Measurements from ENCODE around the gene SLAIN2. TPM values are rescaled to one million over a fixed set of nuclear protein-coding genes. Genes with fewer than 3 reads are reported as not detected.

SLAIN2 gene
- polyA plus RNA-seq, 3 donors: 13.9 to 24.1 (median 17.6) TPM

- peaks cover 0 to 2% of the 10 kb centered on the region in 2 donors for H3K36me3 Mint-ChIP-seq
Measured at GRCh38 chr4:48334900-48335384, 6.4 kb upstream of the SLAIN2 start.

GRCh38 chr4:48336146-48336870 is 5.0 kb upstream of the SLAIN2 start:
- peaks cover 10 to 19% of the 10 kb centered on the region in 2 donors for H3K4me1 ChIP-seq (ENCODE audit: control insufficient read depth in 1 of 2, insufficient read depth in 2 of 2, low read length in 2 of 2)
- H3K4me2 ChIP-seq (replicated peaks; ENCODE audit: extremely low read depth, low read length, poor library complexity, severe bottlenecking): no peak overlapping the region
- no peak overlapping the region for H3K27ac Mint-ChIP-seq
- no peaks in the 10 kb centered on the region for H3K9me3 ChIP-seq (replicated peaks in 1 of 2; ENCODE audit: control insufficient read depth in 1 of 2, insufficient read depth in 1 of 2, low read length in 2 of 2)
- no peak overlapping the region for H3K27ac ChIP-seq (ENCODE audit: low read depth in 1 of 2, low read length in 2 of 2)
- TF ChIP-seq, protein P1, sequence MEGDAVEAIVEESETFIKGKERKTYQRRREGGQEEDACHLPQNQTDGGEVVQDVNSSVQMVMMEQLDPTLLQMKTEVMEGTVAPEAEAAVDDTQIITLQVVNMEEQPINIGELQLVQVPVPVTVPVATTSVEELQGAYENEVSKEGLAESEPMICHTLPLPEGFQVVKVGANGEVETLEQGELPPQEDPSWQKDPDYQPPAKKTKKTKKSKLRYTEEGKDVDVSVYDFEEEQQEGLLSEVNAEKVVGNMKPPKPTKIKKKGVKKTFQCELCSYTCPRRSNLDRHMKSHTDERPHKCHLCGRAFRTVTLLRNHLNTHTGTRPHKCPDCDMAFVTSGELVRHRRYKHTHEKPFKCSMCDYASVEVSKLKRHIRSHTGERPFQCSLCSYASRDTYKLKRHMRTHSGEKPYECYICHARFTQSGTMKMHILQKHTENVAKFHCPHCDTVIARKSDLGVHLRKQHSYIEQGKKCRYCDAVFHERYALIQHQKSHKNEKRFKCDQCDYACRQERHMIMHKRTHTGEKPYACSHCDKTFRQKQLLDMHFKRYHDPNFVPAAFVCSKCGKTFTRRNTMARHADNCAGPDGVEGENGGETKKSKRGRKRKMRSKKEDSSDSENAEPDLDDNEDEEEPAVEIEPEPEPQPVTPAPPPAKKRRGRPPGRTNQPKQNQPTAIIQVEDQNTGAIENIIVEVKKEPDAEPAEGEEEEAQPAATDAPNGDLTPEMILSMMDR (IDR thresholded peaks at IDR 0.05): no peak
- intact Hi-C loops (cut with micrococcal nuclease): no loop called here
- no peaks in the 10 kb centered on the region for H3K27me3 ChIP-seq (ENCODE audit: control insufficient read depth in 2 of 2, insufficient read depth in 2 of 2, low read length in 2 of 2)
- H3K4me3 Mint-ChIP-seq: no peak overlapping the region
- H3K4me1 Mint-ChIP-seq: peaks cover 25% of the 10 kb centered on the region
- H3K36me3 ChIP-seq (replicated peaks in 1 of 2; ENCODE audit: control insufficient read depth in 1 of 2, insufficient read depth in 2 of 2, low read length in 2 of 2): no peaks in the 10 kb centered on the region
- H2AFZ ChIP-seq (ENCODE audit: insufficient read depth, low read depth, low read length, poor library complexity, severe bottlenecking): no peak overlapping the region
- peaks cover 2 to 4% (median 2%) of the 10 kb centered on the region in 3 donors for H3K27me3 Mint-ChIP-seq (ENCODE audit: low read depth in 3 of 3)
- no peaks in the 10 kb centered on the region for H3K9me3 Mint-ChIP-seq
- DNase-seq: no peak
- H3K9ac ChIP-seq (ENCODE audit: insufficient read depth, low read length, poor library complexity, severe bottlenecking): no peak overlapping the region
- H3K4me3 ChIP-seq (replicated peaks in 1 of 3; ENCODE audit: low read depth in 2 of 3, low read length in 3 of 3): no peak overlapping the region
- peaks cover 0 to 2% of the 10 kb centered on the region in 2 donors for H3K36me3 Mint-ChIP-seq
- H3K79me2 ChIP-seq (ENCODE audit: insufficient read depth, low read length): no peaks in the 10 kb centered on the region
- H4K20me1 ChIP-seq (ENCODE audit: insufficient read depth, low read length): no peaks in the 10 kb centered on the region
- WGBS (ENCODE audit: insufficient coverage): no CpG with 5 or more reads among the region's 3 CpGs

More at GRCh38 chr4:48334900-48335384, 6.4 kb upstream of the SLAIN2 start:
- H3K4me3 ChIP-seq (replicated peaks in 1 of 3; ENCODE audit: low read depth in 2 of 3, low read length in 3 of 3): no peak overlapping the region
- DNase-seq: no peak
- H3K4me3 Mint-ChIP-seq: no peak overlapping the region
- peak overlapping the region in 3 of 7 donors; percentile 15 to 27 (median 27) for H3K27ac Mint-ChIP-seq
- H3K9me3 ChIP-seq (replicated peaks in 1 of 2; ENCODE audit: control insufficient read depth in 1 of 2, insufficient read depth in 1 of 2, low read length in 2 of 2): no peaks in the 10 kb centered on the region
- peaks cover 7 to 11% of the 10 kb centered on the region in 2 donors for H3K4me1 ChIP-seq (ENCODE audit: control insufficient read depth in 1 of 2, insufficient read depth in 2 of 2, low read length in 2 of 2)
- no peaks in the 10 kb centered on the region for H3K79me2 ChIP-seq (ENCODE audit: insufficient read depth, low read length)
- H3K9ac ChIP-seq (ENCODE audit: insufficient read depth, low read length, poor library complexity, severe bottlenecking): no peak overlapping the region
- H2AFZ ChIP-seq (ENCODE audit: insufficient read depth, low read depth, low read length, poor library complexity, severe bottlenecking): no peak overlapping the region
- no peak overlapping the region for H3K27ac ChIP-seq (ENCODE audit: low read depth in 1 of 2, low read length in 2 of 2)
- H3K36me3 ChIP-seq (replicated peaks in 1 of 2; ENCODE audit: control insufficient read depth in 1 of 2, insufficient read depth in 2 of 2, low read length in 2 of 2): no peaks in the 10 kb centered on the region
- no peaks in the 10 kb centered on the region for H3K9me3 Mint-ChIP-seq
- intact Hi-C loops (cut with micrococcal nuclease): no loop called here
- peaks cover 2 to 4% (median 2%) of the 10 kb centered on the region in 3 donors for H3K27me3 Mint-ChIP-seq (ENCODE audit: low read depth in 3 of 3)
- no peaks in the 10 kb centered on the region for H3K27me3 ChIP-seq (ENCODE audit: control insufficient read depth in 2 of 2, insufficient read depth in 2 of 2, low read length in 2 of 2)
- no peak overlapping the region for H3K4me2 ChIP-seq (replicated peaks; ENCODE audit: extremely low read depth, low read length, poor library complexity, severe bottlenecking)
- 100% methylated on average over 2 of the region's 5 CpGs for WGBS (ENCODE audit: insufficient coverage)
- peaks cover 20% of the 10 kb centered on the region for H3K4me1 Mint-ChIP-seq
- TF ChIP-seq, protein P1 (IDR thresholded peaks at IDR 0.05): no peak
- H4K20me1 ChIP-seq (ENCODE audit: insufficient read depth, low read length): no peaks in the 10 kb centered on the region
